Thyroid gland (tissue), 4 donors: ENCODE measurements around the gene ECHS1. TPM values are rescaled to one million over a fixed set of nuclear protein-coding genes. Genes with fewer than 3 reads are reported as not detected.

Experiments used
- DNase-seq, 2 donors: peaks; one replicate each; pipeline ENCODE4 v3.0.0-alpha.2; 2019
- H3K27ac ChIP-seq, 3 donors: fragments of 200-600 bp; sonication (generic); 1 replicate in 2 of 3; 2 replicates in 1 of 3; pipeline ENCODE4 v1.5.1; 2016 to 2019; ENCODE audit warnings: mild to moderate bottlenecking in 1 of 3, moderate library complexity in 1 of 3
- H3K27me3 ChIP-seq: fragments of 200-600 bp; sonication (generic); one replicate; pipeline ENCODE4 v1.5.1; 2019
- H3K36me3 ChIP-seq, 2 donors: fragments of 200-600 bp; sonication (generic); one replicate each; pipeline ENCODE4 v1.5.1; 2016 to 2019
- H3K4me1 ChIP-seq, 2 donors: fragments of 200-600 bp; sonication (generic); one replicate each; pipeline ENCODE4 v1.5.1; 2017 to 2019
- H3K4me3 ChIP-seq, 3 donors: fragments of 200-600 bp; sonication (generic); replicated peaks in 1 of 3; 1 replicate in 2 of 3; 2 replicates in 1 of 3; pipeline ENCODE4 v1.5.1; 2016; ENCODE audit warnings: mild to moderate bottlenecking in 1 of 3
- H3K9me3 ChIP-seq: fragments of 200-600 bp; sonication (generic); one replicate; pipeline ENCODE4 v1.5.1; 2017
- POLR2A ChIP-seq, 2 donors: fragments of 450-650 bp; IDR thresholded peaks; one replicate each; pipeline ENCODE4 v1.6.1; 2017; ENCODE audit warnings: antibody characterized with exemption in 2 of 2, mild to moderate bottlenecking in 2 of 2, moderate library complexity in 1 of 2
- WGBS, 2 donors: methylation state at CpG; one replicate each; pipeline ENCODE4 v1.1.5; 2017; 5-methylcytosine and 5-hydroxymethylcytosine counted together
- intact Hi-C: fragments of 100-400 bp; cut with DNase I; formaldehyde crosslinking; loops from one replicate; pipeline ENCODE4 v1.15.1; 2023
- total RNA-seq, 4 donors: library from RNA; depleted of rRNA; stranded (reverse); fragments of >200 nt; gene quantifications; one replicate each; pipeline ENCODE4 v1.2.3, GENCODE V29; 2016
- TF ChIP-seq, protein P1 (sequence below), 6 experiments: fragments of 200-600 bp in 3 of 6; fragments of 450-650 bp in 3 of 6; sonication (generic) in 3 of 6; IDR thresholded peaks; one replicate each; pipeline ENCODE4 v1.5.1; 2016 to 2019; ENCODE audit warnings: antibody characterized with exemption in 6 of 6, mild to moderate bottlenecking in 2 of 6, inconsistent platforms in 1 of 6, moderate library complexity in 1 of 6

ECHS1 gene
- total RNA-seq, 4 donors from 2014 or later, result 73.9 to 135 (median 99.5) TPM

DNA sequence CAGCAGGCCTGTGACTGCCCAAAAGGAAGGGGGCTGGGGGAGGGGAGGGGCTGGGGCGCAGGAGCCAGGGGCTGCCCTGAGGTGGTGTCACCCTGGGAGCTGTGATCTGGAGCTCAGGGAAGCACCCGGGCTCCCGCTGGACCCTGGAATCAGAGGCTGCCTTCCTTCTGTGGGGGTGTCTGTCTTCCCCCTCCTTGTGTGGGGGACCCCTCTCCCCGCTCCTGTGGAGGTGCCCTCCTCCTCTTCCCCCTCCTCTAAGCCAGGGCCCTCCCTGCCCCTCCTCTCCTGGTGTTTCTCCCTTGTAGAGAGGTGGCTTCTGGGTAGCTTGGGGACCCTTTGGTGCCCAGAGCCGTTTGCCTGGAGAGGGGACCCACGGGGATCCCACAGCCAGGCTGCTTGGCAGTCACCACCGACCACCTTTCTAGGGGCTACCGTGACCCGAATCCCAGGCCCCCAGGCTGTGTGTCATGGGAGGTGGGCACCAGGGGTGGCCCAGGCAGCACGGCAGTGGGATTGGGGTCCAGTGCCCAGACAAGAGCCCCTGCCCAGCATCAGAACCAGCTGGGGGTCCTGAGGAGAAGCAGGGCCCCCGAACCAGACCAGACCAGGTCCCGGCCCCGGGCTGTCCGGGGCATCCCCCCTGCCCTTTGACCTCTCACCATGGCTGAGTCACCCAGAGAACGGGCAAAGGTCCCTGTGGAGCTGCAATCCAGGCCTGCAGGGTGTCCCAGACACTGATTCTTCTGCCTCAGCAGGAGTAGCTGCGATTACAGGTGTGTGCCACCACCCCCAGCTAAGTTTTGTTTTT is 25.2 kb downstream of the ECHS1 start:
- intact Hi-C loops, result no loop called here
- Histone ChIP-seq H3K27ac (no peak overlapping the region), H3K36me3 (no peaks in the 10 kb centered on the region), H3K27me3 (peaks cover 6% of the 10 kb centered on the region), H3K4me3 (no peak overlapping the region), H3K4me1 (no peaks in the 10 kb centered on the region), H3K9me3 (no peaks in the 10 kb centered on the region)
- no peak for DNase-seq
- WGBS, 2 donors, result 67 to 76% methylated on average over 6 to 11 of the region's 16 CpGs
- TF ChIP-seq POLR2A (IDR thresholded peaks at IDR 0.05), result no peak
- TF ChIP-seq, protein P1, sequence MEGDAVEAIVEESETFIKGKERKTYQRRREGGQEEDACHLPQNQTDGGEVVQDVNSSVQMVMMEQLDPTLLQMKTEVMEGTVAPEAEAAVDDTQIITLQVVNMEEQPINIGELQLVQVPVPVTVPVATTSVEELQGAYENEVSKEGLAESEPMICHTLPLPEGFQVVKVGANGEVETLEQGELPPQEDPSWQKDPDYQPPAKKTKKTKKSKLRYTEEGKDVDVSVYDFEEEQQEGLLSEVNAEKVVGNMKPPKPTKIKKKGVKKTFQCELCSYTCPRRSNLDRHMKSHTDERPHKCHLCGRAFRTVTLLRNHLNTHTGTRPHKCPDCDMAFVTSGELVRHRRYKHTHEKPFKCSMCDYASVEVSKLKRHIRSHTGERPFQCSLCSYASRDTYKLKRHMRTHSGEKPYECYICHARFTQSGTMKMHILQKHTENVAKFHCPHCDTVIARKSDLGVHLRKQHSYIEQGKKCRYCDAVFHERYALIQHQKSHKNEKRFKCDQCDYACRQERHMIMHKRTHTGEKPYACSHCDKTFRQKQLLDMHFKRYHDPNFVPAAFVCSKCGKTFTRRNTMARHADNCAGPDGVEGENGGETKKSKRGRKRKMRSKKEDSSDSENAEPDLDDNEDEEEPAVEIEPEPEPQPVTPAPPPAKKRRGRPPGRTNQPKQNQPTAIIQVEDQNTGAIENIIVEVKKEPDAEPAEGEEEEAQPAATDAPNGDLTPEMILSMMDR (IDR thresholded peaks at IDR 0.05), result no peak

DNA sequence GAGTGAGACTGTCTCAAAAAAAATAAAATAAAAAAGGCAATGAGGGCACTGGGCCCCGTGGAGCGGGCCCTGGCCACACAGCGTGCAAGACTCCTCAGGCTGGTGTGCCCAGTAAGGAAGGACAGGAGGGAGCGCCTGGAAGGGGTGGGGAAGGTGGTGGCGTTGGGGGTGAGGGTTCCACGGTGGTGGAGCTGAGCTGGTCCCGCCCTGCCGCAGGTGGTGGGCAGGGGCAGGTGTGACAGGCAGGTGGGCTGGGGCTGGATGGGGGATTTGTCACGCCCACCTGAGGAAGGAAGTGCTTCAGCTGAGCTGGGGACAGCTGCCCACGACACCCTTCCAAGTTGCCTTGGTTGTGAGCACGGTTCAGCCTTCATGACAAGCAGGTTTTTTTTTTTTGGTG is 26.7 kb downstream of the ECHS1 start:
- Histone ChIP-seq H3K9me3 (no peaks in the 10 kb centered on the region), H3K4me1 (no peaks in the 10 kb centered on the region), H3K36me3 (no peaks in the 10 kb centered on the region), H3K27ac (no peak overlapping the region), H3K27me3 (peaks cover 6% of the 10 kb centered on the region), H3K4me3 (no peak overlapping the region)
- TF ChIP-seq, protein P1 (IDR thresholded peaks at IDR 0.05), result no peak
- no peak for TF ChIP-seq POLR2A (IDR thresholded peaks at IDR 0.05)
- 49 to 53% methylated on average over 11 of the region's 11 CpGs for WGBS, 2 donors
- no peak for DNase-seq
- intact Hi-C loops, result no loop called here

DNA sequence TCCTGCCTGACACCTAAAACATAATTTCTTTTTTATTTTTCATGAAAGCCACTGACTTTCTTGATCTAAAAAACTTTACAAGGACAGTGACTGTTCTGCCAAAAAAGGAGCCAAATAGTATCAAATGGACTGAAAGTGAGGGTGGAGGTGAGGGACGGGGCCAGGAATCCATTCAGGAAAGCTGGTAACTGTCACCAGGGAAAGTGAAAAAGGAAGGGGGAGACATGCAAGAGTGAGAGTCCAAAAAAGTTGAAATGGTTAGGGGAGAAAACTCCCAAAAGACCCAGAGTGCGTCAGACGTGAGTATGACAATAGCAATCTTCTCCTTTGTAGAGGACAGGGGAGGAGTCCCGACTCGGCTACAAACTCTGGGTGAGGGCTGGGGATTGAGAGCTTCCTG is 28.9 kb downstream of the ECHS1 start:
- Histone ChIP-seq H3K36me3 (no peaks in the 10 kb centered on the region), H3K27ac (no peak overlapping the region), H3K4me3 (no peak overlapping the region), H3K4me1 (no peaks in the 10 kb centered on the region), H3K9me3 (no peaks in the 10 kb centered on the region), H3K27me3 (peaks cover 6% of the 10 kb centered on the region)
- 59 to 66% methylated on average over 5 of the region's 5 CpGs for WGBS, 2 donors
- DNase-seq, result no peak
- TF ChIP-seq POLR2A (IDR thresholded peaks at IDR 0.05), result no peak
- TF ChIP-seq, protein P1 (IDR thresholded peaks at IDR 0.05), result no peak
- intact Hi-C loops, result no loop called here

DNA sequence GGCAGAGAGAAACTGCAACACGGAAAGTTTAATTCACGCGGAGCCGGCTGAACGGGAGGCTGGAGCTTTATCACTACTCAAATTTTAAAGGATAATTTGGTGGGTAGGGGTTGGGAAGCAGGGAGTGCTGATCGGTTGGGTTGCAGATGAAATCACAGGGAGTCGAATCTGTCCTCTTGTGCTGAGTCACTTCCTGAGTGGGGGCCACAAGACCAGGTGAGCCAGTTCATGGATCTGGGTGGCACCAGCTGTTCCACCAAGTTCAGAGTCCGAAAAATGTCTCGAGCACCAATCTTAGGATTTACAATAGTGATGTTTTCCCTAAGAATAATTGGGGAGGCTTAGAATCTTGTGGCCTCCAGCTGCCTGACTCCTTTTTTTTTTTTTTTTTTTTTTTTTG is 29.6 kb downstream of the ECHS1 start:
- WGBS, 2 donors, result 58 to 65% methylated on average over 9 of the region's 9 CpGs
- TF ChIP-seq, protein P1 (IDR thresholded peaks at IDR 0.05), result no peak
- TF ChIP-seq POLR2A (IDR thresholded peaks at IDR 0.05), result no peak
- Histone ChIP-seq H3K36me3 (no peaks in the 10 kb centered on the region), H3K27ac (no peak overlapping the region), H3K4me3 (no peak overlapping the region), H3K9me3 (no peaks in the 10 kb centered on the region), H3K27me3 (peaks cover 6% of the 10 kb centered on the region), H3K4me1 (no peaks in the 10 kb centered on the region)
- intact Hi-C loops, result no loop called here
- DNase-seq, result no peak

DNA sequence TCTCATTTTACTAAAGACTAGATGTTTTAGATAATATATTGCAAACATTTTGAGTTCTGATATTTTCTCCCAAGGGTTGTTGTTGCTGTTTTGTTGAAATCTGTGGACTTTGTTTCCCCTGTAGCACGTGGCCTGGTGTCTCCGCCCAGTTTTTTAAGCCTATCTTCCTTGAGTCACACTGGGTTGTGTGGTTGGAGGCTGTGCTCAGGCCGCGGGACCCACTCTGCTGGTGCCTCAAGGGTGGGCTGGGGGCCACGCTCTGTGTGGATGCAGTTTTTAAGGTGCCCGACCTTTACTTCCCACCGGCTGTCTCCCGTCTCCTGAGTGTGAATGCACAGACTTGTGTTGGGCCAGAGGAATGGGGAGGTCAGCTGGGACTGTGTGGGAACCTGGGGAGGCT is 30.2 kb downstream of the ECHS1 start:
- no peak for DNase-seq
- H3K36me3 ChIP-seq, result no peaks in the 10 kb centered on the region
- intact Hi-C loops, result no loop called here
- no peak overlapping the region for H3K4me3 ChIP-seq
- no peak overlapping the region for H3K27ac ChIP-seq
- H3K4me1 ChIP-seq, result no peaks in the 10 kb centered on the region
- 78 to 80% methylated on average over 8 of the region's 8 CpGs for WGBS, 2 donors
- no peaks in the 10 kb centered on the region for H3K9me3 ChIP-seq
- peaks cover 6% of the 10 kb centered on the region for H3K27me3 ChIP-seq
- TF ChIP-seq, protein P1 (IDR thresholded peaks at IDR 0.05), result no peak
- TF ChIP-seq POLR2A (IDR thresholded peaks at IDR 0.05), result no peak
